Neural cell (in vitro differentiated cells): ENCODE results near the gene SBK3. TPM values are rescaled to one million over a fixed set of nuclear protein-coding genes. Genes with fewer than 3 reads are reported as not detected.

Experiments used
- H2AFZ ChIP-seq: fragments of 200-600, 300-800 bp; sonication (generic), shearing (Covaris generic); 2 replicates; pipeline ENCODE4 v1.6.0; 2014; ENCODE audit warnings: low read depth, mild to moderate bottlenecking, antibody characterized with exemption, low read length, moderate library complexity
- H3F3A ChIP-seq: fragments of 200-600 bp; shearing (Covaris generic); 2 replicates; pipeline ENCODE4 v1.6.1; 2016; ENCODE audit warnings: mild to moderate bottlenecking, moderate library complexity, mixed read lengths, antibody characterized with exemption, low read length; ENCODE audit not compliant: insufficient read depth, poor library complexity, severe bottlenecking
- H3K27ac ChIP-seq: fragments of 200-600, 300-800 bp; sonication (generic), shearing (Covaris generic); 2 replicates; pipeline ENCODE4 v1.5.1; 2014; ENCODE audit warnings: mild to moderate bottlenecking, low read length, moderate library complexity
- H3K27me3 ChIP-seq: fragments of 300-800, 200-600 bp; sonication (generic), shearing (Covaris generic); 2 replicates; pipeline ENCODE4 v1.6.0; 2014; ENCODE audit warnings: mild to moderate bottlenecking, low read depth, low read length, moderate library complexity; ENCODE audit not compliant: insufficient read depth
- H3K36me3 ChIP-seq: fragments of 300-800, 200-600 bp; sonication (generic), shearing (Covaris generic); 2 replicates; pipeline ENCODE4 v1.5.1; 2014; ENCODE audit warnings: mild to moderate bottlenecking, antibody characterized with exemption, low read length, moderate library complexity; ENCODE audit not compliant: insufficient read depth
- H3K4me2 ChIP-seq: fragments of 300-800, 200-600 bp; sonication (generic), shearing (Covaris generic); 2 replicates; pipeline ENCODE4 v1.6.0; 2014; ENCODE audit warnings: mild to moderate bottlenecking, low read length
- H3K4me3 ChIP-seq: fragments of 300-800, 200-600 bp; sonication (generic), shearing (Covaris generic); 2 replicates; pipeline ENCODE4 v1.5.1; 2014; ENCODE audit warnings: mild to moderate bottlenecking, low read length, moderate library complexity
- H3K79me2 ChIP-seq: fragments of 200-600 bp; shearing (Covaris generic); replicated peaks from 2 replicates; pipeline ENCODE4 v1.6.0; 2014; ENCODE audit warnings: mild to moderate bottlenecking, low read length, moderate library complexity; ENCODE audit not compliant: insufficient read depth
- H3K9ac ChIP-seq: fragments of 300-800, 200-600 bp; sonication (generic), shearing (Covaris generic); 2 replicates; pipeline ENCODE4 v1.6.1; 2016; ENCODE audit warnings: mild to moderate bottlenecking, low read length, mixed read lengths
- H3K9me2 ChIP-seq: fragments of 200-600 bp; shearing (Covaris generic); 2 replicates; pipeline ENCODE4 v1.6.1; 2016; ENCODE audit warnings: mild to moderate bottlenecking, low read length, mixed read lengths; ENCODE audit not compliant: insufficient read depth
- H3K9me3 ChIP-seq: fragments of 200-600, 300-800 bp; sonication (generic), shearing (Covaris generic); 2 replicates; pipeline ENCODE4 v1.6.1; 2016; ENCODE audit warnings: mild to moderate bottlenecking, mixed run types, low read length, moderate library complexity, mixed read lengths
- H4K20me1 ChIP-seq: fragments of 200-600 bp; shearing (Covaris generic); 2 replicates; pipeline ENCODE4 v1.6.1; 2016; ENCODE audit warnings: mild to moderate bottlenecking, mixed run types; ENCODE audit not compliant: insufficient read depth
- EP300 ChIP-seq: fragments of 450-650 bp; conservative IDR thresholded peaks from 2 replicates; pipeline ENCODE4 v1.6.1; 2014; ENCODE audit warnings: antibody characterized with exemption, mild to moderate bottlenecking, moderate library complexity; ENCODE audit not compliant: poor library complexity, severe bottlenecking
- EZH2 ChIP-seq: fragments of 200-600, 300-800 bp; shearing (Covaris generic), sonication (generic); IDR thresholded peaks from 2 replicates; pipeline ENCODE4 v1.6.1; 2014; ENCODE audit warnings: antibody characterized with exemption, low read length, borderline replicate concordance, mild to moderate bottlenecking; ENCODE audit not compliant: insufficient read depth, poor library complexity, severe bottlenecking
- MXI1 ChIP-seq: fragments of 450-650 bp; conservative IDR thresholded peaks from 2 replicates; pipeline ENCODE4 v1.6.1; 2014; ENCODE audit warnings: antibody characterized with exemption, mild to moderate bottlenecking; ENCODE audit not compliant: poor library complexity, severe bottlenecking
- POLR2AphosphoS5 ChIP-seq: IDR thresholded peaks from 2 replicates; pipeline ENCODE4 v1.6.1; 2012
- RAD21 ChIP-seq: fragments of 450-650 bp; conservative IDR thresholded peaks from 2 replicates; pipeline ENCODE4 v1.6.1; 2014; ENCODE audit warnings: antibody characterized with exemption, mild to moderate bottlenecking, moderate library complexity
- SMC3 ChIP-seq: fragments of 450-650 bp; conservative IDR thresholded peaks from 2 replicates; pipeline ENCODE4 v1.6.1; 2014; ENCODE audit warnings: antibody characterized with exemption, mild to moderate bottlenecking, moderate library complexity; ENCODE audit not compliant: poor library complexity
- TAF1 ChIP-seq: IDR thresholded peaks from 2 replicates; pipeline ENCODE4 v1.6.1; 2012; ENCODE audit warnings: low read depth
- polyA plus RNA-seq: library from polyadenylated mRNA; depleted of rRNA; stranded (reverse); fragments of >200 nt; gene quantifications from 2 replicates; pipeline ENCODE4 v1.2.3, GENCODE V29; 2014
- TF ChIP-seq, protein P1 (sequence below): fragments of 450-650 bp; IDR thresholded peaks from 2 replicates; pipeline ENCODE4 v1.5.1; 2014; ENCODE audit warnings: antibody characterized with exemption, mild to moderate bottlenecking, moderate library complexity; ENCODE audit not compliant: poor library complexity, severe bottlenecking
- TF ChIP-seq, protein P2 (sequence below): IDR thresholded peaks from 2 replicates; pipeline ENCODE4 v1.6.1; 2012; ENCODE audit warnings: borderline replicate concordance

Gene SBK3
- polyA plus RNA-seq, 1 donor from 2014 or later: not detected

DNA sequence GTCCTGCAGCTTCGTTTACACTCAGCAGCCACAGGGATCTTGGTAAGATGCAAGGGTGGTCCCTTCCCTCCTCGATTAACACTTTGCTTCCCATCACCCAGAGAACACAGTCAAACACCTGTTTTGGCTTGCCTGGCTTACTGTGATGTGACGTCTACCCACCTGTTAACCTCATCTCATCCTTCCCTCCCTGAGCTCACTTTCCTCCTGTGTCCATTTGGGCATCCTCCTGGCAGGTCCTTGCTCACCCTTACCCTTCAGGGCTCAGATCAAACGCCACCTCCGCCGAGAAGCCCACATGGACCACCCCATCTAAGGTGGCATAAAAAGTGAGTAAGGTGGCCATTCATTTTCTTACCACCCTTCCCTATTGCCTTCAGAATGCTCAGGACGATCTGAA lies 44.8 kb upstream of the SBK3 start:
- no peak for TF ChIP-seq POLR2AphosphoS5
- TF ChIP-seq SMC3: no peak
- TF ChIP-seq RAD21: no peak
- TF ChIP-seq EP300: no peak
- TF ChIP-seq TAF1: no peak
- TF ChIP-seq, protein P1, sequence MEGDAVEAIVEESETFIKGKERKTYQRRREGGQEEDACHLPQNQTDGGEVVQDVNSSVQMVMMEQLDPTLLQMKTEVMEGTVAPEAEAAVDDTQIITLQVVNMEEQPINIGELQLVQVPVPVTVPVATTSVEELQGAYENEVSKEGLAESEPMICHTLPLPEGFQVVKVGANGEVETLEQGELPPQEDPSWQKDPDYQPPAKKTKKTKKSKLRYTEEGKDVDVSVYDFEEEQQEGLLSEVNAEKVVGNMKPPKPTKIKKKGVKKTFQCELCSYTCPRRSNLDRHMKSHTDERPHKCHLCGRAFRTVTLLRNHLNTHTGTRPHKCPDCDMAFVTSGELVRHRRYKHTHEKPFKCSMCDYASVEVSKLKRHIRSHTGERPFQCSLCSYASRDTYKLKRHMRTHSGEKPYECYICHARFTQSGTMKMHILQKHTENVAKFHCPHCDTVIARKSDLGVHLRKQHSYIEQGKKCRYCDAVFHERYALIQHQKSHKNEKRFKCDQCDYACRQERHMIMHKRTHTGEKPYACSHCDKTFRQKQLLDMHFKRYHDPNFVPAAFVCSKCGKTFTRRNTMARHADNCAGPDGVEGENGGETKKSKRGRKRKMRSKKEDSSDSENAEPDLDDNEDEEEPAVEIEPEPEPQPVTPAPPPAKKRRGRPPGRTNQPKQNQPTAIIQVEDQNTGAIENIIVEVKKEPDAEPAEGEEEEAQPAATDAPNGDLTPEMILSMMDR: no peak
- H3K9ac ChIP-seq: no peak overlapping the region

DNA sequence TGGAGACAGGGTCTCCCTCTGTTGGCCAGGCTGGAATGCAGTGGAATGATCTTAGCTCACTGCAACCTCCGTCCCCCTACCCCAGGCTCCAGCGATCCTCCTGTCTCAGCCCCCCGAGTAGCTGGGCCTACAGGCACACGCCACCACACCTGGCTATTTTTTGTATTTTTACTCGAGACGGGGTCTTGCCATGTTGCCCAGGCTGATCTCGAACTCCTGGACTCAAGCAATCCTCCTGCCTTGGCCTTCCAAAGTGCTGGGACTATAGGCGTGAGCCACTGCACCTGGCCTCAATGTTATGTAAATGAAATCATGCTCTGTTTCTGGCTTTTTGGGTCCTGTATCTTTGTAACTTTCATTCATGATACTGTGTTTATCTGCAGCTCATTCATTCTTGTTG lies 43.4 kb upstream of the SBK3 start:
- no peaks in the 10 kb centered on the region for H3K27me3 ChIP-seq
- H4K20me1 ChIP-seq: no peaks in the 10 kb centered on the region
- no peak overlapping the region for H3K4me2 ChIP-seq
- peaks cover 6% of the 10 kb centered on the region for H3K36me3 ChIP-seq
- no peaks in the 10 kb centered on the region for H3K79me2 ChIP-seq
- H2AFZ ChIP-seq: no peak overlapping the region
- H3F3A ChIP-seq: no peaks in the 10 kb centered on the region
- no peak overlapping the region for H3K27ac ChIP-seq
- H3K9me2 ChIP-seq: no peaks in the 10 kb centered on the region
- no peaks in the 10 kb centered on the region for H3K9me3 ChIP-seq
- H3K9ac ChIP-seq: no peak overlapping the region
- no peak overlapping the region for H3K4me3 ChIP-seq
- TF ChIP-seq, protein P2, sequence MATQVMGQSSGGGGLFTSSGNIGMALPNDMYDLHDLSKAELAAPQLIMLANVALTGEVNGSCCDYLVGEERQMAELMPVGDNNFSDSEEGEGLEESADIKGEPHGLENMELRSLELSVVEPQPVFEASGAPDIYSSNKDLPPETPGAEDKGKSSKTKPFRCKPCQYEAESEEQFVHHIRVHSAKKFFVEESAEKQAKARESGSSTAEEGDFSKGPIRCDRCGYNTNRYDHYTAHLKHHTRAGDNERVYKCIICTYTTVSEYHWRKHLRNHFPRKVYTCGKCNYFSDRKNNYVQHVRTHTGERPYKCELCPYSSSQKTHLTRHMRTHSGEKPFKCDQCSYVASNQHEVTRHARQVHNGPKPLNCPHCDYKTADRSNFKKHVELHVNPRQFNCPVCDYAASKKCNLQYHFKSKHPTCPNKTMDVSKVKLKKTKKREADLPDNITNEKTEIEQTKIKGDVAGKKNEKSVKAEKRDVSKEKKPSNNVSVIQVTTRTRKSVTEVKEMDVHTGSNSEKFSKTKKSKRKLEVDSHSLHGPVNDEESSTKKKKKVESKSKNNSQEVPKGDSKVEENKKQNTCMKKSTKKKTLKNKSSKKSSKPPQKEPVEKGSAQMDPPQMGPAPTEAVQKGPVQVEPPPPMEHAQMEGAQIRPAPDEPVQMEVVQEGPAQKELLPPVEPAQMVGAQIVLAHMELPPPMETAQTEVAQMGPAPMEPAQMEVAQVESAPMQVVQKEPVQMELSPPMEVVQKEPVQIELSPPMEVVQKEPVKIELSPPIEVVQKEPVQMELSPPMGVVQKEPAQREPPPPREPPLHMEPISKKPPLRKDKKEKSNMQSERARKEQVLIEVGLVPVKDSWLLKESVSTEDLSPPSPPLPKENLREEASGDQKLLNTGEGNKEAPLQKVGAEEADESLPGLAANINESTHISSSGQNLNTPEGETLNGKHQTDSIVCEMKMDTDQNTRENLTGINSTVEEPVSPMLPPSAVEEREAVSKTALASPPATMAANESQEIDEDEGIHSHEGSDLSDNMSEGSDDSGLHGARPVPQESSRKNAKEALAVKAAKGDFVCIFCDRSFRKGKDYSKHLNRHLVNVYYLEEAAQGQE: no peak
- TF ChIP-seq SMC3: no peak
- no peak for TF ChIP-seq POLR2AphosphoS5
- TF ChIP-seq EZH2: no peak
- no peak for TF ChIP-seq TAF1
- no peak for TF ChIP-seq EP300
- no peak for TF ChIP-seq RAD21
- TF ChIP-seq, protein P1: no peak
- TF ChIP-seq MXI1: no peak

More for the DNA sequence above, 44.8 kb upstream of the SBK3 start:
- H3K27ac ChIP-seq: no peak overlapping the region
- H3K27me3 ChIP-seq: no peaks in the 10 kb centered on the region
- H3K9me3 ChIP-seq: no peaks in the 10 kb centered on the region
- H3K9me2 ChIP-seq: no peaks in the 10 kb centered on the region
- no peak overlapping the region for H3K4me3 ChIP-seq
- no peaks in the 10 kb centered on the region for H3K79me2 ChIP-seq
- H4K20me1 ChIP-seq: no peaks in the 10 kb centered on the region
- peaks cover 6% of the 10 kb centered on the region for H3K36me3 ChIP-seq
- H3F3A ChIP-seq: no peaks in the 10 kb centered on the region
- no peak overlapping the region for H3K4me2 ChIP-seq
- H2AFZ ChIP-seq: no peak overlapping the region
